ENCODE results near the gene TNPO2.

- no peak for TF ChIP-seq ZNF274 (IDR thresholded peaks at IDR 0.05; ENCODE audit: low read depth, low read length)
- no peak for TF ChIP-seq SUZ12 (IDR thresholded peaks at IDR 0.05; ENCODE audit: extremely low read depth, insufficient read depth, insufficient read length)
These were observed 28.6 kb downstream of the TNPO2 start for GRCh38 chr19:12695096-12695495.
